Measurements from ENCODE around the gene PTK7.

PTK7 gene

DNA sequence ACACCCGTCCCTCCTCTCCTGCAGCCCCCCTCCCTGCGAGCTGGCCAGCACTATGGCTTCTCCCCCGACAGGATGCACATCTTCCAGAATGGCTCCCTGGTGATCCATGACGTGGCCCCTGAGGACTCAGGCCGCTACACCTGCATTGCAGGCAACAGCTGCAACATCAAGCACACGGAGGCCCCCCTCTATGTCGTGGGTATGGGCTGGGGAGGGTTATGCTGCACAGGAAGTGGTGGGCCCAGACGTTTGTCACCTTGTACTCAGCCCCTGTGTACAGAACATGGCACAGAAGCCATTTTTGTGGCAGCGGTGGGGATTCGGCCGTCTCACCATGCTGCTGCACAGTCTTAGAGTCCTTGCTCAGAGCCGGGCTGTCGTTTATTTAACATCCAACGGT lies 66.0 kb downstream of the PTK7 start:
- Histone ChIP-seq H4K20me1 (ENCODE audit: insufficient read depth, low read length) (no peaks in the 10 kb centered on the region), H3K4me3 (ENCODE audit: low read length) (no peak overlapping the region), H3K79me2 (ENCODE audit: low read length) (no peaks in the 10 kb centered on the region), H2AFZ (ENCODE audit: low read depth, low read length) (no peak overlapping the region), H3K4me2 (ENCODE audit: low read length) (no peak overlapping the region), H3K9me3 (ENCODE audit: insufficient read depth, low read length) (no peaks in the 10 kb centered on the region), H3K36me3 (replicated peaks; ENCODE audit: low read depth, low read length) (no peaks in the 10 kb centered on the region), H3K4me1 (ENCODE audit: low read length) (peaks cover 14% of the 10 kb centered on the region; the same call in 1 of the 2 replicates), H3K27ac (ENCODE audit: low read length) (no peak overlapping the region), H3K27me3 (ENCODE audit: low read depth, low read length) (peaks cover 10% of the 10 kb centered on the region; the same call in 1 of the 2 replicates), H3K9ac (ENCODE audit: low read length) (no peak overlapping the region)
- no peak for TF ChIP-seq EZH2phosphoT487 (IDR thresholded peaks at IDR 0.05; ENCODE audit: low read depth)
- TF ChIP-seq, protein P1, sequence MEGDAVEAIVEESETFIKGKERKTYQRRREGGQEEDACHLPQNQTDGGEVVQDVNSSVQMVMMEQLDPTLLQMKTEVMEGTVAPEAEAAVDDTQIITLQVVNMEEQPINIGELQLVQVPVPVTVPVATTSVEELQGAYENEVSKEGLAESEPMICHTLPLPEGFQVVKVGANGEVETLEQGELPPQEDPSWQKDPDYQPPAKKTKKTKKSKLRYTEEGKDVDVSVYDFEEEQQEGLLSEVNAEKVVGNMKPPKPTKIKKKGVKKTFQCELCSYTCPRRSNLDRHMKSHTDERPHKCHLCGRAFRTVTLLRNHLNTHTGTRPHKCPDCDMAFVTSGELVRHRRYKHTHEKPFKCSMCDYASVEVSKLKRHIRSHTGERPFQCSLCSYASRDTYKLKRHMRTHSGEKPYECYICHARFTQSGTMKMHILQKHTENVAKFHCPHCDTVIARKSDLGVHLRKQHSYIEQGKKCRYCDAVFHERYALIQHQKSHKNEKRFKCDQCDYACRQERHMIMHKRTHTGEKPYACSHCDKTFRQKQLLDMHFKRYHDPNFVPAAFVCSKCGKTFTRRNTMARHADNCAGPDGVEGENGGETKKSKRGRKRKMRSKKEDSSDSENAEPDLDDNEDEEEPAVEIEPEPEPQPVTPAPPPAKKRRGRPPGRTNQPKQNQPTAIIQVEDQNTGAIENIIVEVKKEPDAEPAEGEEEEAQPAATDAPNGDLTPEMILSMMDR (IDR thresholded peaks at IDR 0.05; ENCODE audit: low read depth, low read length): no peak

DNA sequence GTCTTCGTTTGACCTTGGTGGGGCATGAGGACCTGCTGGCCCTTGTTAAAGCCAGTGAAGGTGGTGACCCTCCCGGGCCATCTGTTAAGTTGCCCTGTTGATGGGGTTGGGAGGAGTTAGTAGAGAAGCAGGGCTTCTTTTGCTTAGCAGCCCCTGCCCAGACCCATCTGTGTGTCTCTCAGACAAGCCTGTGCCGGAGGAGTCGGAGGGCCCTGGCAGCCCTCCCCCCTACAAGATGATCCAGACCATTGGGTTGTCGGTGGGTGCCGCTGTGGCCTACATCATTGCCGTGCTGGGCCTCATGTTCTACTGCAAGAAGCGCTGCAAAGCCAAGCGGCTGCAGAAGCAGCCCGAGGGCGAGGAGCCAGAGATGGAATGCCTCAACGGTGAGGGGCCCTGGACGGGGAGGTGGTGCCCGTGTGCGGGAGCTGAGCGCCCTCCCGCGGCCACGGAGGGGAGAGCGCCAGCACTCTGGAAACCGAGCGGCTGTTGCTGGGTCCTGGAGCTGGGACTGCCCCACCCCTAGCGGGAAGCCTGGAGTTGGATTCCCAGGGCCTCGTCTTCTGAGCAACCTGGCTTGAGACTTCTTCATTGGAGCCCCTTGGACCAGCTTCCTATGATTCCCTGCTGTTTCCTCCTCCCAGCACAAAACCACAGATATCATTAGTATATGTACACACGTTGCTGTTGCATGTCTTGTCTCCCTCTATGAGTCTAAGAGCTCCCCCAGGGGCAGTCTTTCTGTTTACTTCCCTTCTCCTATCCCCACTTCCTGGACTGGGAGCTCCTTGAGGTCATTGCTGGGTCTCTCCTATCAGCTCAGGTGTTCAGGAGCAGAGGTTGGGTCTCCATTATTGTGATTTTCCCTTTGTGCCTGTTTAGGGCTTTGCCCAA lies 67.4 kb downstream of the PTK7 start:
- Histone ChIP-seq H3K36me3 (replicated peaks; ENCODE audit: low read depth, low read length) (no peaks in the 10 kb centered on the region), H3K4me1 (ENCODE audit: low read length) (peaks cover 14% of the 10 kb centered on the region; the same call in 1 of the 2 replicates), H3K27me3 (ENCODE audit: low read depth, low read length) (peaks cover 10% of the 10 kb centered on the region; the same call in 1 of the 2 replicates), H3K4me3 (ENCODE audit: low read length) (peak overlapping the region; percentile 54), H3K4me2 (ENCODE audit: low read length) (peak overlapping the region; percentile 81), H3K27ac (ENCODE audit: low read length) (no peak overlapping the region), H3K79me2 (ENCODE audit: low read length) (no peaks in the 10 kb centered on the region), H2AFZ (ENCODE audit: low read depth, low read length) (peak overlapping the region; percentile 79), H4K20me1 (ENCODE audit: insufficient read depth, low read length) (no peaks in the 10 kb centered on the region), H3K9me3 (ENCODE audit: insufficient read depth, low read length) (no peaks in the 10 kb centered on the region), H3K9ac (ENCODE audit: low read length) (peak overlapping the region; percentile 5; the same call in 1 of the 2 replicates)
- TF ChIP-seq, protein P1 (IDR thresholded peaks at IDR 0.05; ENCODE audit: low read depth, low read length): peak; percentile 97
- TF ChIP-seq EZH2phosphoT487 (IDR thresholded peaks at IDR 0.05; ENCODE audit: low read depth): no peak

DNA sequence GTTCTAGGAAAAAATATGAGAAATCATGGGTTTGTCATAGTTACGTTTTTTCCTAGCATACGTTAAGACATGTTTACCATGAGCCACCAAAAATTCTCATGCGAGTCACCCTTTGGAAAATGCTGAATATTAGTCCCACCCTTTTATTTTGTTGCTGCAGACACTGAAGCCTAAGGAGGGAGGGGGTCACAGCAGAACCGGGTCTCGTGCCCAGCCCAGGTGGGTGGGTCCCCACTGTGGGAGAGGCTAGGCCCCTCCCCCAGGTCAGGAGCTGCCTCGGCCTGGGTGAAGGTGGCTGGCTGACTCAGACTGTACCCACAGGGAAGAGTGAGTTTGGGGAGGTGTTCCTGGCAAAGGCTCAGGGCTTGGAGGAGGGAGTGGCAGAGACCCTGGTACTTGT lies 68.8 kb downstream of the PTK7 start:
- no peak overlapping the region for H2AFZ ChIP-seq (ENCODE audit: low read depth, low read length)
- H3K9ac ChIP-seq (ENCODE audit: low read length): no peak overlapping the region
- H3K36me3 ChIP-seq (replicated peaks; ENCODE audit: low read depth, low read length): no peaks in the 10 kb centered on the region
- no peak overlapping the region for H3K4me3 ChIP-seq (ENCODE audit: low read length)
- TF ChIP-seq EZH2phosphoT487 (IDR thresholded peaks at IDR 0.05; ENCODE audit: low read depth): no peak
- TF ChIP-seq, protein P1 (IDR thresholded peaks at IDR 0.05; ENCODE audit: low read depth, low read length): no peak
- no peak overlapping the region for H3K27ac ChIP-seq (ENCODE audit: low read length)
- peaks cover 11% of the 10 kb centered on the region; the same call in 1 of the 2 replicates for H3K4me1 ChIP-seq (ENCODE audit: low read length)
- peaks cover 10% of the 10 kb centered on the region; the same call in 1 of the 2 replicates for H3K27me3 ChIP-seq (ENCODE audit: low read depth, low read length)
- no peaks in the 10 kb centered on the region for H3K9me3 ChIP-seq (ENCODE audit: insufficient read depth, low read length)
- no peaks in the 10 kb centered on the region for H3K79me2 ChIP-seq (ENCODE audit: low read length)
- no peak overlapping the region for H3K4me2 ChIP-seq (ENCODE audit: low read length)
- no peaks in the 10 kb centered on the region for H4K20me1 ChIP-seq (ENCODE audit: insufficient read depth, low read length)

DNA sequence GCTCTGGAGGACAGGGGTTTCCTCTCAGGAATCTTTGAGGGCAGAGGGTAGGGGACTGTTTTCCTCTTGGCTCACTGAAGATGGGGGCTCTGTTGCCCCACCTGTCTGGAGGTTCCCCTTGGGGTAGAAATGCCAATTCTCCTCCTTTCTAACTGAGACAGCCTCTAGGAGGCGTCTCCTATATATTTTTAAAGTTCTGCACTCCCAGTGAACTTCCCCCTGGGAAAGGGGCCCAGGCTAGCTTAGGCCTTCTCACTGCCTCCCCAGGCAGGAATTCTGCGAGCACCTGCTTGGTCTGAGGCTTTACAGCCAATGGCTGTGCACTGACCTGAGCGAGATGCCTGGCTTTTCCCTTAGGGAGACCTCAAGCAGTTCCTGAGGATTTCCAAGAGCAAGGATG lies 70.1 kb downstream of the PTK7 start:
- peaks cover 10% of the 10 kb centered on the region; the same call in 1 of the 2 replicates for H3K27me3 ChIP-seq (ENCODE audit: low read depth, low read length)
- H3K4me2 ChIP-seq (ENCODE audit: low read length): no peak overlapping the region
- H3K4me3 ChIP-seq (ENCODE audit: low read length): no peak overlapping the region
- H3K9ac ChIP-seq (ENCODE audit: low read length): no peak overlapping the region
- H3K9me3 ChIP-seq (ENCODE audit: insufficient read depth, low read length): no peaks in the 10 kb centered on the region
- H2AFZ ChIP-seq (ENCODE audit: low read depth, low read length): no peak overlapping the region
- H4K20me1 ChIP-seq (ENCODE audit: insufficient read depth, low read length): no peaks in the 10 kb centered on the region
- H3K79me2 ChIP-seq (ENCODE audit: low read length): no peaks in the 10 kb centered on the region
- peaks cover 8% of the 10 kb centered on the region; the same call in 1 of the 2 replicates for H3K4me1 ChIP-seq (ENCODE audit: low read length)
- no peaks in the 10 kb centered on the region for H3K36me3 ChIP-seq (replicated peaks; ENCODE audit: low read depth, low read length)
- H3K27ac ChIP-seq (ENCODE audit: low read length): no peak overlapping the region
- no peak for TF ChIP-seq EZH2phosphoT487 (IDR thresholded peaks at IDR 0.05; ENCODE audit: low read depth)
- TF ChIP-seq, protein P1 (IDR thresholded peaks at IDR 0.05; ENCODE audit: low read depth, low read length): peak; percentile 31; the same call in 1 of the 2 replicates
